D721Med (cell line): ENCODE data around the gene BID.

ENCODE experiments used
- DNase-seq: peaks from one replicate; pipeline ENCODE4 v3.0.0; 2011; ENCODE audit warnings: low spot score; ENCODE audit not compliant: insufficient read length
- FAIRE-seq: peaks from 2 replicates; lab custom pipeline; 2011; peaks lifted over from hg19 to GRCh38; lab: Jason Lieb, UNC
- CTCF ChIP-seq: IDR thresholded peaks from 2 replicates; pipeline ENCODE4 v1.5.1; 2012; ENCODE audit warnings: mild to moderate bottlenecking, control low read depth; ENCODE audit not compliant: insufficient read depth; ENCODE audit errors: missing control alignments

BID gene

DNA sequence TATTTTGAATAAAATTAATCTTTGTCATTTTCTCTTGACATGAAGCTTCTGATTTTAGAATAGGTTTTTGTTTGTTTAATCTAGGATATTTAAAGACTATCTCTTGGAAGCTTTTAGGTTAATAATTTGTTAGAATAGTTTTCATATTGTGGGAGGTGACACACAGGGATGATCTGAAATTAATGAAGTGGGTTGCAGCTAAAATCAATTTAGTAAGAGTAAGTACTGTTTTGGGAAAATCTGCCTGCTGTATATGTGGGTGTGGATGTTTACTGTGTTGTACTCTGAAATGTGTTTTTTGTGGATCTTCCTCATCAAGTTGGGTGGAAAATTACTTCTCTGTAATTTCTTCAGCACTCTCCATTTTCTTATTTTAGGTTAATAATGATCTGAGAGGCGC lies 67.3 kb downstream of the BID start:
- no peak for DNase-seq
- FAIRE-seq = no peak
- no peak for TF ChIP-seq CTCF

DNA sequence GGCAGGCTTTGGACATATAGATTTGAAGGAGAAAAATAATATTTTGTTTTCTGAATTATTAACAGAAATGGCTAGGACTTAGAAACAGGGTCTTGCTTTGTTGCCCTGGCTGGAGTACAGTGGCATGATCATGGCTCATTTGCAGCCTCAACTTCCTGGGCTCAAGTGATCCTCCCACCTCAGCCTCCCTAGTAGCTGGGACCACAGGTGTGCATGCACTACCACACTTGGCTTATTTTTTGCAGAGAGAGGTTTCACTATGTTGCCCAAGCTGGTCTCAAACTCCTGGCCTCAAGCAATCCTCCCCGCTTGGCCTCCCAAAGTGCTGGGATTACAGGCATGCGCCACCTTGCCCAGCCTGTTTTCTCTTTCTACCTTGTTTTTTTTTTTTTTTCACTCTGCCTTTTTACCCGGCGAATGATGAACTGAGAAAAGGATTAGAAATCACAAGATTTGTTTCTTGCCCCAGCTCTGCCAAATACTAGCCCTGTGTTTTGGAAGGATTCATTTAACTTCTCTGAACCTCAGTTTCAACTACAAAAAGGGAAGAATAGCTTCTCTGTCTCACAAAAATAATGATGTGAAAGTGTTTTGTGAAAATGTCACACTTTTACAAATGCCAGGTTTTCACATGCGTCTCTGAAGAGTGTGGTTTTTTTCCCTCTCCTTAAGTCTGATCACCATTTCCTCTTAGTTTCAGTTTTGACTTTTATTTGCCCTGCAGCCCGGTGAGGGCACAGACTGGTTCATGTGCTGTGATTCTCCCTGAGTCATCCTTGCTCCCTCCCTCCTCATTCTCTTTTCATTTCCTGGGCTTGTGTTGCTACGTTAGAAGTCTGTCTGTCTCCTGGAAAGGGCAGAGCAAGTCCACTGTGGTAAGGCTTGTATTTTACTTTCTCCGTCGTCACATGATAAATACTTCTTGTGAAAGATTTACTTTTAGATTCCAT lies 68.0 kb downstream of the BID start:
- FAIRE-seq = no peak
- no peak for TF ChIP-seq CTCF
- DNase-seq = no peak

- no peak for TF ChIP-seq CTCF
- FAIRE-seq = no peak
- no peak for DNase-seq
These were observed 68.7 kb downstream of the BID start for GRCh38 chr22:17705546-17705945.

GRCh38 chr22:17703811-17704210 lies 70.5 kb downstream of the BID start:
- no peak for FAIRE-seq
- TF ChIP-seq CTCF = no peak
- no peak for DNase-seq

GRCh38 chr22:17700778-17701177 lies 73.5 kb downstream of the BID start:
- DNase-seq (no peak), FAIRE-seq (no peak)
- TF ChIP-seq CTCF = no peak

DNA sequence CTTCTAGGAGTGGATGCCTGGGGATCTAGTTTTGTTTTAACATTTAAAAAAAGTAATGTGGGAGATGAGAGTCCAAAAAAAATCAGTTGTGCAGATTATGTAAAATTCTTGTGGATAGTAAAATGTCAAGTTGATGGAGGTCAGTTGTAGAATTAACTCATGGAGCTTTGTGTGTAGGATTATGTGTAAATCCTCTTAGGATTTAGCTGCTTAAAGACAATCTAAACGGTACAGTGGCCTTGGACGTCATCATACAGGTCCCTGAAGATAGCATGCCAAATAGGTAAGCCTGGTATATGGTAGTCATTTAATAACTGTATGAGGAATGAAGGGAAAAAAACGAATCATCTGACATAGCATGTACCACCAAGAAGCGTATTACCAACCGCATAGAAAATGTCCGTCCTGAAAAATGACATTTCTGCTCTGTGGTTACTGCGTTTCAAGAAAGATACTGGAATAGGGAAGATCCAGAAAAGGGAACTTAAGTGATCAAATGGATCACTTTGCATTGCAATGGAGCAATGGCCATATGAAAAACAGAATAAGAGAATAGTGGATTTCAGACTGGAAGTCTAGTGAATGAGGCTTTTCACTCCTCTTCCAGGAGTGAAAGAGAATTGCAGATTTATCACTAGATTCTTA lies 74.5 kb downstream of the BID start:
- TF ChIP-seq CTCF = no peak
- DNase-seq (no peak), FAIRE-seq (peak; percentile 96)
